Activated T-helper 17 cell treated with anti-CD3 and anti-CD28 coated beads, Interleukin-2, amount 50 U/mL, for 72 hours (primary cell): Measurements from ENCODE around the gene CD300LD. TPM values are rescaled to one million over a fixed set of nuclear protein-coding genes. Genes with fewer than 3 reads are reported as not detected.
"Not testable (repeated sequence)": the region's sequence is repeated elsewhere in the genome, so short reads cannot be mapped to it uniquely, and the experiment has no call there.

ENCODE experiments used
- ATAC-seq: fragments of 150-1000 bp; cut with Tn5 transposase; replicated peaks from 2 replicates; pipeline ENCODE4 v1.10.0; 2021; ENCODE audit warnings: mild to moderate bottlenecking, moderate library complexity
- H3K27ac Mint-ChIP-seq: one replicate; pipeline ENCODE4 v1.8.0; 2022; ENCODE audit warnings: mixed read lengths
- H3K27me3 Mint-ChIP-seq: one replicate; pipeline ENCODE4 v1.8.0; 2022; ENCODE audit warnings: mixed read lengths
- H3K36me3 Mint-ChIP-seq: one replicate; pipeline ENCODE4 v1.8.0; 2022; ENCODE audit warnings: low read depth, mild to moderate bottlenecking, mixed read lengths
- H3K4me1 Mint-ChIP-seq: one replicate; pipeline ENCODE4 v1.8.0; 2022; ENCODE audit warnings: mixed read lengths
- H3K4me3 Mint-ChIP-seq: one replicate; pipeline ENCODE4 v1.8.0; 2022; ENCODE audit warnings: mild to moderate bottlenecking, mixed read lengths
- H3K9me3 Mint-ChIP-seq: one replicate; pipeline ENCODE4 v1.8.0; 2022; ENCODE audit warnings: mixed read lengths
- total RNA-seq, 2 donors: library from RNA; stranded (reverse); gene quantifications; one replicate each; pipeline ENCODE4 v1.2.3, GENCODE V29; 2022

Gene CD300LD
- total RNA-seq, result not detected

- peak; percentile 43 for ATAC-seq
- Mint-ChIP-seq H3K4me3 (peak within 1 kb of the TSS; percentile 17), H3K27me3 (peaks cover 47% of the 10 kb centered on the region), H3K27ac (no peak within 1 kb of the TSS), H3K9me3 (no peaks in the 10 kb centered on the region), H3K36me3 (no peaks in the 10 kb centered on the region), H3K4me1 (peaks cover 4% of the 10 kb centered on the region)
These were observed at the start of gene CD300LD for GRCh38 chr17:74592087-74592990. TSS of gene CD300LD (minus strand) at chr17:74592283. CDS start at chr17:74592202, 81 bp downstream.

GRCh38 chr17:74641224-74641957 is 49.3 kb upstream of the CD300LD start:
- Mint-ChIP-seq H3K4me1 (peaks cover 8% of the 10 kb centered on the region), H3K27ac (no peak overlapping the region), H3K27me3 (peaks cover 32% of the 10 kb centered on the region), H3K4me3 (no peak overlapping the region), H3K9me3 (no peaks in the 10 kb centered on the region), H3K36me3 (no peaks in the 10 kb centered on the region)
- no peak for ATAC-seq

GRCh38 chr17:74639704-74640151 is 47.6 kb upstream of the CD300LD start:
- Mint-ChIP-seq H3K27me3 (peaks cover 28% of the 10 kb centered on the region), H3K9me3 (no peaks in the 10 kb centered on the region), H3K4me1 (peaks cover 8% of the 10 kb centered on the region), H3K4me3 (no peak overlapping the region), H3K36me3 (no peaks in the 10 kb centered on the region), H3K27ac (no peak overlapping the region)
- ATAC-seq, result peak; percentile 32

- Mint-ChIP-seq H3K4me3 (no peak overlapping the region), H3K27me3 (peaks cover 27% of the 10 kb centered on the region), H3K36me3 (no peaks in the 10 kb centered on the region), H3K27ac (no peak overlapping the region), H3K4me1 (peaks cover 8% of the 10 kb centered on the region), H3K9me3 (no peaks in the 10 kb centered on the region)
- ATAC-seq, result no peak
These were observed 45.8 kb upstream of the CD300LD start for GRCh38 chr17:74637926-74638325.

GRCh38 chr17:74637265-74637664 is 45.2 kb upstream of the CD300LD start:
- no peak overlapping the region for H3K27ac Mint-ChIP-seq
- no peak for ATAC-seq
- peaks cover 25% of the 10 kb centered on the region for H3K27me3 Mint-ChIP-seq
- H3K4me1 Mint-ChIP-seq, result peaks cover 9% of the 10 kb centered on the region
- H3K9me3 Mint-ChIP-seq, result no peaks in the 10 kb centered on the region
- no peaks in the 10 kb centered on the region for H3K36me3 Mint-ChIP-seq
- H3K4me3 Mint-ChIP-seq, result no peak overlapping the region

GRCh38 chr17:74636541-74637085 is 44.5 kb upstream of the CD300LD start:
- H3K9me3 Mint-ChIP-seq, result not testable (repeated sequence)

GRCh38 chr17:74635418-74635817 is 43.3 kb upstream of the CD300LD start:
- H3K4me3 Mint-ChIP-seq, result no peak overlapping the region
- no peak overlapping the region for H3K27ac Mint-ChIP-seq
- H3K9me3 Mint-ChIP-seq, result no peaks in the 10 kb centered on the region
- ATAC-seq, result no peak
- H3K27me3 Mint-ChIP-seq, result peaks cover 20% of the 10 kb centered on the region
- H3K36me3 Mint-ChIP-seq, result no peaks in the 10 kb centered on the region
- peaks cover 11% of the 10 kb centered on the region for H3K4me1 Mint-ChIP-seq

More at GRCh38 chr17:74636541-74637085, 44.5 kb upstream of the CD300LD start:
- not testable (repeated sequence) for H3K27ac Mint-ChIP-seq, H3K36me3 Mint-ChIP-seq, ATAC-seq, H3K4me3 Mint-ChIP-seq
- Mint-ChIP-seq H3K4me1 (peaks cover 11% of the 10 kb centered on the region), H3K27me3 (peaks cover 22% of the 10 kb centered on the region)

GRCh38 chr17:74633326-74633725 is 41.2 kb upstream of the CD300LD start:
- no peaks in the 10 kb centered on the region for H3K36me3 Mint-ChIP-seq

GRCh38 chr17:74632617-74633016 is 40.5 kb upstream of the CD300LD start:
- peaks cover 27% of the 10 kb centered on the region for H3K27me3 Mint-ChIP-seq

More at GRCh38 chr17:74633326-74633725, 41.2 kb upstream of the CD300LD start:
- no peak for ATAC-seq
- Mint-ChIP-seq H3K4me3 (no peak overlapping the region), H3K4me1 (peaks cover 4% of the 10 kb centered on the region), H3K9me3 (no peaks in the 10 kb centered on the region), H3K27me3 (peaks cover 26% of the 10 kb centered on the region), H3K27ac (no peak overlapping the region)

GRCh38 chr17:74631468-74632450 is 39.7 kb upstream of the CD300LD start:
- Mint-ChIP-seq H3K27me3 (peaks cover 29% of the 10 kb centered on the region), H3K9me3 (no peaks in the 10 kb centered on the region), H3K4me1 (peaks cover 4% of the 10 kb centered on the region), H3K36me3 (no peaks in the 10 kb centered on the region), H3K4me3 (no peak overlapping the region), H3K27ac (no peak overlapping the region)
- ATAC-seq, result no peak

More at GRCh38 chr17:74632617-74633016, 40.5 kb upstream of the CD300LD start:
- ATAC-seq, result no peak
- Mint-ChIP-seq H3K4me3 (no peak overlapping the region), H3K4me1 (peaks cover 4% of the 10 kb centered on the region), H3K36me3 (no peaks in the 10 kb centered on the region), H3K9me3 (no peaks in the 10 kb centered on the region), H3K27ac (no peak overlapping the region)

- ATAC-seq, H3K4me1 Mint-ChIP-seq, H3K9me3 Mint-ChIP-seq, H3K4me3 Mint-ChIP-seq, H3K36me3 Mint-ChIP-seq, H3K27ac Mint-ChIP-seq: not testable (repeated sequence)
- H3K27me3 Mint-ChIP-seq, result peaks cover 35% of the 10 kb centered on the region
These were observed 38.2 kb upstream of the CD300LD start for GRCh38 chr17:74630251-74630650.

- no peaks in the 10 kb centered on the region for H3K4me1 Mint-ChIP-seq
- no peak overlapping the region for H3K4me3 Mint-ChIP-seq
- H3K27me3 Mint-ChIP-seq, result peaks cover 48% of the 10 kb centered on the region
- H3K36me3 Mint-ChIP-seq, result no peaks in the 10 kb centered on the region
- no peaks in the 10 kb centered on the region for H3K9me3 Mint-ChIP-seq
- ATAC-seq, result no peak
- H3K27ac Mint-ChIP-seq, result no peak overlapping the region
These were observed 33.6 kb upstream of the CD300LD start for GRCh38 chr17:74625661-74626060.

GRCh38 chr17:74624131-74624530 is 32.0 kb upstream of the CD300LD start:
- Mint-ChIP-seq H3K4me3 (no peak overlapping the region), H3K4me1 (no peaks in the 10 kb centered on the region), H3K27ac (no peak overlapping the region), H3K27me3 (peaks cover 43% of the 10 kb centered on the region), H3K9me3 (no peaks in the 10 kb centered on the region), H3K36me3 (no peaks in the 10 kb centered on the region)
- ATAC-seq, result no peak
